Aorta (tissue), 4 donors: ENCODE data around the gene PPIE. TPM values are rescaled to one million over a fixed set of nuclear protein-coding genes. Genes with fewer than 3 reads are reported as not detected.

Source experiments
- polyA plus RNA-seq, 2 donors: library from polyadenylated mRNA; stranded (reverse); fragments of 200-250 nt; gene quantifications; one replicate each; pipeline ENCODE4 v1.2.3, GENCODE V29; 2013
- total RNA-seq, 2 donors: library from RNA; stranded (reverse); fragmentation: NEBNext Ultra II Directional; extraction: Animal tissue kit (Norgen Biotek cat#: 25700); gene quantifications; one replicate each; pipeline ENCODE4 v1.2.1, GENCODE V29; 2021
- donor health status: healthy with polysubstance abuse.
- donor health status: Bipolar disorder and iron deficiency.
- donor health status: DM: no; HTN: no; CAD: no.
- donor health status: DM: yes; HTN: yes; CAD: no.

The PPIE gene
- total and polyA plus RNA-seq, 4 donors: 34.4 to 60.2 (median 42.6) TPM

Other genes starting within 250 kb of the PPIE start
- not detected for gene BMP8A, start 247.2 kb upstream of the PPIE start, total RNA-seq
- gene BMP8A, start 247.2 kb upstream of the PPIE start, polyA plus RNA-seq: not detected
- gene PABPC4, start 162.1 kb upstream of the PPIE start, total RNA-seq: 100 to 1,000 TPM; 134 to 169 TPM
- 100 to 1,000 TPM in 1 of 2 donors, 10 to 100 TPM in 1; 87.9 to 114 TPM for gene PABPC4, start 162.1 kb upstream of the PPIE start, polyA plus RNA-seq
- gene HEYL, start 99.2 kb upstream of the PPIE start, total RNA-seq: 10 to 100 TPM; 26.3 to 35.4 TPM
- 10 to 100 TPM; 24.2 to 68.6 TPM for gene HEYL, start 99.2 kb upstream of the PPIE start, polyA plus RNA-seq
- under 1 TPM in 1 of 2 donors, not detected in 1; 0.57 TPM for gene NT5C1A, start 66.8 kb upstream of the PPIE start, total RNA-seq
- gene NT5C1A, start 66.8 kb upstream of the PPIE start, polyA plus RNA-seq: under 1 TPM in 1 of 2 donors, not detected in 1; 0.46 TPM
- not detected for gene HPCAL4, start 47.4 kb upstream of the PPIE start, total RNA-seq
- not detected for gene HPCAL4, start 47.4 kb upstream of the PPIE start, polyA plus RNA-seq
- 1 to 10 TPM in 1 of 2 donors, not detected in 1; 1.3 TPM for gene OXCT2, start 32.5 kb downstream of the PPIE start, total RNA-seq
- under 1 TPM in 1 of 2 donors, not detected in 1; 0.08 TPM for gene OXCT2, start 32.5 kb downstream of the PPIE start, polyA plus RNA-seq
- gene BMP8B, start 50.0 kb downstream of the PPIE start, total RNA-seq: 1 to 10 TPM in 1 of 2 donors, under 1 TPM in 1; 0.81 to 1.4 TPM
- 1 to 10 TPM in 1 of 2 donors, under 1 TPM in 1; 0.03 to 1.0 TPM for gene BMP8B, start 50.0 kb downstream of the PPIE start, polyA plus RNA-seq
- gene TRIT1, start 144.6 kb downstream of the PPIE start, total RNA-seq: 10 to 100 TPM; 15.3 to 17.3 TPM
- 10 to 100 TPM in 1 of 2 donors, 1 to 10 TPM in 1; 9.4 to 12.3 TPM for gene TRIT1, start 144.6 kb downstream of the PPIE start, polyA plus RNA-seq
- 1 to 10 TPM in 1 of 2 donors, under 1 TPM in 1; 0.45 to 1.2 TPM for gene MYCL, start 163.0 kb downstream of the PPIE start, total RNA-seq
- gene MYCL, start 163.0 kb downstream of the PPIE start, polyA plus RNA-seq: under 1 TPM in 1 of 2 donors, not detected in 1; 0.50 TPM
- gene MFSD2A, start 216.3 kb downstream of the PPIE start, total RNA-seq: 1 to 10 TPM; 1.3 to 1.5 TPM
- gene MFSD2A, start 216.3 kb downstream of the PPIE start, polyA plus RNA-seq: 1 to 10 TPM in 1 of 2 donors, under 1 TPM in 1; 0.31 to 3.3 TPM